Measurements from ENCODE around the gene GAREM1. TPM values are rescaled to one million over a fixed set of nuclear protein-coding genes. Genes with fewer than 3 reads are reported as not detected.

Gene GAREM1
- total RNA-seq, 2 donors from 2014 or later: 12.0 to 15.4 TPM

- H3K27ac ChIP-seq: peak overlapping the region; percentile 90 to 95
- no peaks in the 10 kb centered on the region for H3K9me3 ChIP-seq
- DNase-seq (ENCODE audit: low spot score): no peak
- no peak for TF ChIP-seq CTCF (IDR thresholded peaks at IDR 0.05)
- H3K27me3 ChIP-seq (replicated peaks; ENCODE audit: insufficient read depth): no peaks in the 10 kb centered on the region
- peaks cover 35 to 72% of the 10 kb centered on the region in 2 donors for H3K4me1 ChIP-seq (ENCODE audit: control insufficient read depth in 1 of 2, low read depth in 2 of 2)
- H3K36me3 ChIP-seq: no peaks in the 10 kb centered on the region
- ATAC-seq (ENCODE audit: insufficient number of reproducible peaks, low FRiP score, low read depth): peak; percentile 67
- peak overlapping the region; percentile 20 for H3K4me3 ChIP-seq
These were observed 186.4 kb downstream of the GAREM1 start for GRCh38 chr18:32284284-32284683.

- no peak for ATAC-seq (ENCODE audit: insufficient number of reproducible peaks, low FRiP score, low read depth)
- Histone ChIP-seq H3K4me1 (ENCODE audit: control insufficient read depth in 1 of 2, low read depth in 2 of 2) (peaks cover 57 to 84% of the 10 kb centered on the region in 2 donors), H3K4me3 (no peak overlapping the region), H3K9me3 (no peaks in the 10 kb centered on the region), H3K27ac (peak overlapping the region; percentile 22 to 74), H3K36me3 (no peaks in the 10 kb centered on the region), H3K27me3 (replicated peaks; ENCODE audit: insufficient read depth) (no peaks in the 10 kb centered on the region)
- no peak for TF ChIP-seq CTCF (IDR thresholded peaks at IDR 0.05)
- no peak for DNase-seq (ENCODE audit: low spot score)
These were observed 189.8 kb downstream of the GAREM1 start for GRCh38 chr18:32280911-32281310.

- peaks cover 50 to 78% of the 10 kb centered on the region in 2 donors for H3K4me1 ChIP-seq (ENCODE audit: control insufficient read depth in 1 of 2, low read depth in 2 of 2)
These were observed 190.4 kb downstream of the GAREM1 start for GRCh38 chr18:32280188-32280783.

GRCh38 chr18:32278177-32278799 lies 192.4 kb downstream of the GAREM1 start:
- no peak for DNase-seq (ENCODE audit: low spot score)
- Histone ChIP-seq H3K36me3 (no peaks in the 10 kb centered on the region), H3K27me3 (replicated peaks; ENCODE audit: insufficient read depth) (no peaks in the 10 kb centered on the region), H3K9me3 (no peaks in the 10 kb centered on the region), H3K4me1 (ENCODE audit: control insufficient read depth in 1 of 2, low read depth in 2 of 2) (peaks cover 41 to 60% of the 10 kb centered on the region in 2 donors), H3K4me3 (no peak overlapping the region), H3K27ac (peak overlapping the region; percentile 62 to 76)
- ATAC-seq (ENCODE audit: insufficient number of reproducible peaks, low FRiP score, low read depth): no peak
- no peak for TF ChIP-seq CTCF (IDR thresholded peaks at IDR 0.05)

More at GRCh38 chr18:32280188-32280783, 190.4 kb downstream of the GAREM1 start:
- Histone ChIP-seq H3K9me3 (no peaks in the 10 kb centered on the region), H3K4me3 (no peak overlapping the region), H3K27ac (peak overlapping the region; percentile 22 to 74), H3K27me3 (replicated peaks; ENCODE audit: insufficient read depth) (no peaks in the 10 kb centered on the region), H3K36me3 (no peaks in the 10 kb centered on the region)
- no peak for TF ChIP-seq CTCF (IDR thresholded peaks at IDR 0.05)
- ATAC-seq (ENCODE audit: insufficient number of reproducible peaks, low FRiP score, low read depth) (no peak), DNase-seq (ENCODE audit: low spot score) (no peak)

- Histone ChIP-seq H3K36me3 (no peaks in the 10 kb centered on the region), H3K27ac (peak overlapping the region; percentile 62 to 76), H3K27me3 (replicated peaks; ENCODE audit: insufficient read depth) (no peaks in the 10 kb centered on the region), H3K4me1 (ENCODE audit: control insufficient read depth in 1 of 2, low read depth in 2 of 2) (peaks cover 34 to 52% of the 10 kb centered on the region in 2 donors), H3K4me3 (peak overlapping the region; percentile 3), H3K9me3 (no peaks in the 10 kb centered on the region)
- TF ChIP-seq CTCF (IDR thresholded peaks at IDR 0.05): no peak
- DNase-seq (ENCODE audit: low spot score) (no peak), ATAC-seq (ENCODE audit: insufficient number of reproducible peaks, low FRiP score, low read depth) (no peak)
These were observed 193.1 kb downstream of the GAREM1 start for GRCh38 chr18:32277549-32277948.
